Fibroblast of the conjunctiva (primary cell): ENCODE measurements around the gene RTBDN.

Experiments
- DNase-seq: peaks from one replicate; pipeline ENCODE4 v3.0.0-alpha.2; 2010; ENCODE audit warnings: low read depth

Gene RTBDN

GRCh38 chr19:12779162-12779993 is 55.0 kb downstream of the RTBDN start:
- peak; percentile 84 for DNase-seq

- no peak for DNase-seq
Measured at GRCh38 chr19:12778905-12779161, 55.5 kb downstream of the RTBDN start.

DNA sequence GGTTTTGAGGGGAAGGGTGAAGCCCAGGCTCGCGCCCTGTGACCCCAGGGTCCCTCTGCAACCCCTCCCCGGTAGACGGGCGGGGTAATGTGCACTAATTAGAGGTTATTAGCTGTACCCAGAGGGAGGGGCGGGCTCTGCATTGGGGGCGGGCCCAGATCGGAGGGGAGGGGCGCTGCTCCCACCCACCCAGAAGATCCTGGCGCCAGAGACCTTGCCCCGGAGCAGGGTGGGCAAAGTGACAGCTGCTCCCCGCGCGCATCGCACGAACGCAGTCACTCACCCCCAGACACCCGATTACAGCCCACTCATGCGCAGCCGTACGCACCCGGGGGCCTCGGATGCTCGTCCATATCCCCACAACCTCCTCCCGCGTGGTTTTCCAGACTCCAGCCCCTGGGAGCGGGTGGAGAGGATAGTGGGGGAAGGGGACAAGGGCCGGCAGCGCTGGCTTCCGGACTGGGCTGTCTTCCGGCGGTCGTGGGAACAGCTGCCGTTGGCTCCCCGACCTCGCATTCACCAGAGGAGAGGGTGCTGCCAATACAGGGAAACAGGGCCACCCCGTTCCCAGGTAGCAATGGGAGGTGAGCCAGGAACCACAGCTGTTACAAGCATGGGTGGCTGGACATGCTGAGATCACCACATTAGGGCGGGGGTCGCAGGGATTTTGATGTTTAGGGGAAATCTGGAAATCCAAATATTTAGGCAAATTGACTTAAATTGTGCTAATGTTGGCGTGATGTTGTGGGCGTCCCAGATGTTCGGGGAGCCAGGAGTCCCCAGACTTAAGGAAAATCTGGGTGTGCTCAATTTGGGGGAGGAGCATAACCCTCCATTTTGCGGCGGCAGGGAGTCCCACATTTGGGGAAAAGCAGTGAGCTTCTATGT is 56.1 kb downstream of the RTBDN start:
- DNase-seq: peak; percentile 51

- no peak for DNase-seq
Measured at GRCh38 chr19:12777217-12778016, 57.0 kb downstream of the RTBDN start.
